ENCODE data around the gene P2RX7.

DNA sequence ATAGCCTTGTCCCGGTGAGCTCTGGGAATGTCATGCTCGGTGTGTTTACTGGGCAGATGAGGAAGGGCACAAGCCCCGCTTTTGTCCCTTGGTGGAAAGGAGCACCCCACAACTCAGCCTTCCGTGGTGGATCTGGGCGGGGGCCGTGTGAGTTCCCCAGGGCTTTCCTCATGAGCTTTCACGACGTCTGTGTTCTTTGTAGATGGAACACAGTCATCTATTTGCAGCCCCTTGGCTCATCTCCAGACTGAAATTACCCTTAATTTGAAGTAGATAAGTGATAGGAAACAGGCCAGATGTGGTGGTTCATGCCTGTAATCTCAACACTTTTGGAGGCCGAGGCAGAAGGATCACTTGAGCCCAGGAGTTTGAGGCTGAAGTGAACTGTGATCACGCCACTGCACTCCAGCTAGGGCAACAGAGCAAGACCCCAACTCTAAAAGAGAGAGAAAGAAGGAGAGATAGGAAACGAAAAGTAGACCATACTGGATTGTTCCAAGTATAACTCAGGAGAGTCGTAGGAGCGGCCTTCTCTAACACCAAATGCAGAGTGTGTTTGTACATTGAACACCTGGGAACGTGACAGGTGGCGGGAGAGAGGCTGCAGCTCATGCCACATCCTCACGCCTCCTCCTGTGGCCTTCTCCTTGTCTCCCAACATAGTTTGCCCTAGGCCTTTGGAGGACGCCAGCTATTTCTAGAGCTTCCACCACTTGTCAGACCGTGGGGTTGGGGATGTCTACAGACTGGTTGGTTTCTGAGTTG is 86.1 kb downstream of the P2RX7 start:
- no peak for TF ChIP-seq MAX (CRISPR knock-in tag; IDR thresholded peaks at IDR 0.05)
- TF ChIP-seq NR2C2 (CRISPR knock-in tag; IDR thresholded peaks at IDR 0.05) = no peak
- TF ChIP-seq USF2 (CRISPR knock-in tag; IDR thresholded peaks at IDR 0.05) = no peak
- TF ChIP-seq NR3C1 (CRISPR knock-in tag; conservative IDR thresholded peaks at IDR 0.05; ENCODE audit: low read depth) = no peak
- TF ChIP-seq, protein P1, sequence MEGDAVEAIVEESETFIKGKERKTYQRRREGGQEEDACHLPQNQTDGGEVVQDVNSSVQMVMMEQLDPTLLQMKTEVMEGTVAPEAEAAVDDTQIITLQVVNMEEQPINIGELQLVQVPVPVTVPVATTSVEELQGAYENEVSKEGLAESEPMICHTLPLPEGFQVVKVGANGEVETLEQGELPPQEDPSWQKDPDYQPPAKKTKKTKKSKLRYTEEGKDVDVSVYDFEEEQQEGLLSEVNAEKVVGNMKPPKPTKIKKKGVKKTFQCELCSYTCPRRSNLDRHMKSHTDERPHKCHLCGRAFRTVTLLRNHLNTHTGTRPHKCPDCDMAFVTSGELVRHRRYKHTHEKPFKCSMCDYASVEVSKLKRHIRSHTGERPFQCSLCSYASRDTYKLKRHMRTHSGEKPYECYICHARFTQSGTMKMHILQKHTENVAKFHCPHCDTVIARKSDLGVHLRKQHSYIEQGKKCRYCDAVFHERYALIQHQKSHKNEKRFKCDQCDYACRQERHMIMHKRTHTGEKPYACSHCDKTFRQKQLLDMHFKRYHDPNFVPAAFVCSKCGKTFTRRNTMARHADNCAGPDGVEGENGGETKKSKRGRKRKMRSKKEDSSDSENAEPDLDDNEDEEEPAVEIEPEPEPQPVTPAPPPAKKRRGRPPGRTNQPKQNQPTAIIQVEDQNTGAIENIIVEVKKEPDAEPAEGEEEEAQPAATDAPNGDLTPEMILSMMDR (IDR thresholded peaks at IDR 0.05) = no peak
- no peak for TF ChIP-seq FOXJ3 (CRISPR knock-in tag; IDR thresholded peaks at IDR 0.05; ENCODE audit: borderline replicate concordance)
- no peak for TF ChIP-seq ETV6 (CRISPR knock-in tag; IDR thresholded peaks at IDR 0.05)
- TF ChIP-seq, protein P2, sequence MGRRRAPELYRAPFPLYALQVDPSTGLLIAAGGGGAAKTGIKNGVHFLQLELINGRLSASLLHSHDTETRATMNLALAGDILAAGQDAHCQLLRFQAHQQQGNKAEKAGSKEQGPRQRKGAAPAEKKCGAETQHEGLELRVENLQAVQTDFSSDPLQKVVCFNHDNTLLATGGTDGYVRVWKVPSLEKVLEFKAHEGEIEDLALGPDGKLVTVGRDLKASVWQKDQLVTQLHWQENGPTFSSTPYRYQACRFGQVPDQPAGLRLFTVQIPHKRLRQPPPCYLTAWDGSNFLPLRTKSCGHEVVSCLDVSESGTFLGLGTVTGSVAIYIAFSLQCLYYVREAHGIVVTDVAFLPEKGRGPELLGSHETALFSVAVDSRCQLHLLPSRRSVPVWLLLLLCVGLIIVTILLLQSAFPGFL (CRISPR knock-in tag; IDR thresholded peaks at IDR 0.05; ENCODE audit: borderline replicate concordance) = no peak
- TF ChIP-seq RELA (CRISPR knock-in tag; IDR thresholded peaks at IDR 0.05; ENCODE audit: borderline replicate concordance) = no peak
- no peak for TF ChIP-seq SMAD3 (CRISPR knock-in tag; IDR thresholded peaks at IDR 0.05; ENCODE audit: borderline replicate concordance)
- TF ChIP-seq E2F5 (CRISPR knock-in tag; IDR thresholded peaks at IDR 0.05) = no peak
- TF ChIP-seq ZNF416 (CRISPR knock-in tag; IDR thresholded peaks at IDR 0.05) = no peak
- TF ChIP-seq, protein P3, sequence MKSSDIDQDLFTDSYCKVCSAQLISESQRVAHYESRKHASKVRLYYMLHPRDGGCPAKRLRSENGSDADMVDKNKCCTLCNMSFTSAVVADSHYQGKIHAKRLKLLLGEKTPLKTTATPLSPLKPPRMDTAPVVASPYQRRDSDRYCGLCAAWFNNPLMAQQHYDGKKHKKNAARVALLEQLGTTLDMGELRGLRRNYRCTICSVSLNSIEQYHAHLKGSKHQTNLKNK (CRISPR knock-in tag; IDR thresholded peaks at IDR 0.05) = no peak
